Uterus (tissue), 2 donors: Measurements from ENCODE around the gene BNC2.

Experiments used
- CTCF ChIP-seq, 4 experiments: fragments of 200-600 bp in 2 of 4; fragments of 450-650 bp in 2 of 4; sonication (generic) in 2 of 4; IDR thresholded peaks; one replicate each; pipeline ENCODE4 v1.5.1; 2016 to 2019; ENCODE audit warnings: antibody characterized with exemption in 4 of 4, mild to moderate bottlenecking in 2 of 4, moderate library complexity in 1 of 4
- POLR2A ChIP-seq, 2 donors: fragments of 450-650 bp; IDR thresholded peaks; one replicate each; pipeline ENCODE4 v1.6.1; 2016; ENCODE audit warnings: antibody characterized with exemption in 2 of 2, mild to moderate bottlenecking in 1 of 2, moderate library complexity in 1 of 2

GRCh38 chr9:16540743-16541613 lies 329.5 kb downstream of the BNC2 start:
- no peak for TF ChIP-seq CTCF (IDR thresholded peaks at IDR 0.05)
- no peak for TF ChIP-seq POLR2A (IDR thresholded peaks at IDR 0.05)
